D341Med (cell line): Measurements from ENCODE around the gene TTC28.

ENCODE experiments used
- DNase-seq: peaks from one replicate; pipeline ENCODE4 v3.0.0; 2012; ENCODE audit warnings: low spot score

Gene TTC28

DNA sequence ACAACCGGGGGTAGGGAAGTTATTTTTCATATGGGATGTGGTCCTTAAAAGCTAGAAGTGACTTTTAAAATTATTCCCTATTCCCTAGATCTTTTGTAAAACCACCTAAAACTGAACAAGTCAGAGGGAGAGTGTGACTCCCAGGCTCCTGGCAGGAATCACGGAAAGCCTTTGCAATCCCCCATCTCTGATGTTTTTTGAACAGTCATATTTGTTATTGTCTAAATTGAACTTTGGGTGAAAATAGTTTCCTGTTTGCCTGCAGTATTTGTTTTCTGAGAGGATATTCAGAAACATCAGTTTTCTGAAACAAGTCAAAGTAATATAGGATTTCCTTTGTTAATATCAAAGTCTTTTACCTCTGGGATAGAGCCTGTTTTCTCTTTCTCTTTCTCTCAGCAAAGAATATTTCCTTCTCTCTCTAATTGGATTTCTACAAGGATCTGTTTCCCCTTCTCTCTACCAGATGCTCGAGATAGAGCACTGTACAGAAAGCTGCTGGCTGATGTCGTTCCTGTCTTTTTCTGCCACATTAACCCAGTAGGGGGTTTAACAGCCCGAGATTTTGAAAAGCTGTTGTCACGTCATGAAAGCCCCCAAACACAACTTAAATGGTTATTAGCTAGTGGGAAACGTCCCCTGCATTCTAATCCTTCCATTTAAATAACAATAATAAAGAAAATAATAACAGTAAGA is 628.4 kb downstream of the TTC28 start:
- DNase-seq: no peak

- DNase-seq: no peak
Observed at GRCh38 chr22:28048529-28048928, 631.1 kb downstream of the TTC28 start.

DNA sequence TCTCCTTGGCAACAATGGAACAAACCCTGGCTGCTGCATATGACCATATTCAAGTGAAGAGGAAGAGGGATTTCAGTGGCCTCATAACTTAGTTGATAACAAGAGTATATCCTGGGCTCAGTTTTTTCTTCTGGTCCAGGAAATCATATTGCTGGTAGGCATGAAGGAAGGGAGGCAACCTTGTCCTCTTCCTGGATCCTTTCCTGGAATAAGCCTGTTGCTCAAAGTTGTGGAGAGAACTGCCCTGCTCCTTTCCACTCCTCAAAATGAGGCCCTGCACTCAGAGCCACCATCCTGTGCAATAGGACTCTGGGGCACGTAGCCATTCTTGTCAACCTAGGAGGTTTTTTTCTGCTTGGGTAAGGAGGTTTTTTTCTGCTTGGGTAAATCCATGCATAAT is 631.9 kb downstream of the TTC28 start:
- no peak for DNase-seq

GRCh38 chr22:28046100-28046499 is 633.5 kb downstream of the TTC28 start:
- DNase-seq: no peak

DNA sequence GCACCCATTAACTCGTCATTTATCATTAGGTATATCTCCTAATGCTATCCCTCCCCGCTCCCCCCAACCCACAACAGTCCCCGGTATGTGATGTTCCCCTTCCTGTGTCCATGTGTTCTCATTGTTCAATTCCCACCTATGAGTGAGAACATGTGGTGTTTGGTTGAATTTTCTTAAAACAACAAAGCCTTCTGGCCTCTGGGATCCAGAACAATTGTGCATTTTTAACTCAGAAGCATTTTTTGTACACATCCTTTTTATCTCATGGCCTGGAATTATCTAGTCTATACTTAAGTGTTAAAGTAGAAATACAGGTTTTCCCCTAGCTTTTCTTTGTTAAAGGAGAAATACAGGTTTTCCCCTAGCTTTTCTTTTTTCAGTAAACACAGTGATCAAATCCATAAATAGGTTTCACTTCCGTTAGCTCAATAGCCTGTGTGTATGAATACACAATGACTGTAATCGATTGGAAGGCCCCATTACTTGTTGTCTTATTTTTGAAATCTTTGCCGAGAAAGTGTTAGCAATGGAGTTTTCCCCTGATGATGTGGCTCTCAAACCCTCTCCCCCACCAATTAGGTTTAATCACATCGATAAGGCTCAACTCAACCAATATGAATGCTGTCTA is 635.0 kb downstream of the TTC28 start:
- DNase-seq: no peak

GRCh38 chr22:28043266-28043665 is 636.4 kb downstream of the TTC28 start:
- no peak for DNase-seq

DNA sequence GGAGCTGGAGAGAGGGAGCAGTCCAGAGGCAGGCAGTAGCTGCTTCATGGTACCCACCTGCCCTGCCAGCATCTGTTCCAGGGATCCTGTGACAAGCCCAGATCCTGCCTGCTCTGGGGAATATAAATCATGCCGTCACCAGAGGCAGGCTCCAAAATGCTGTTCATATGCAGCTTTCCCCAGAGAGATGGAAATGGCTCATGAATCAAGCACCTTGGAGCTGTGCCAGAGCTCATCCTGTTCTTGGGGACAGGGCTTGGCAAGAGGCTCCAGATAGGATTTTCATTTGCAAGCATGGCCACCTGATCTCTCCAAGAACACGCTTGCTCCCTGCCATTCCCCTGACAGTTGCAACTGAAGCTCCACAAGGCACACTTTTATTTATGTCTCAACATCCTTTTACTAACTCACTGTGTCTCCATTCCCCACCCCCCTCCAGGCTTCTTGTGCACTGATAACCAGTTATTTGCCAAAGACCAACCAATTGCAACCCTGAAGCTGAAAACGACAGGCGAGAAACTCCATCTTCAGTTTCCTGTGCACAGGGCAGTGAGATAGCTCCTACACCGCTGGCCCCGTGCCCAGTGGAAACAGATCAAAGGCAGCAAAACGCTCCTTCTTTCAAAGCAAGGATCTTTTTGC is 644.8 kb downstream of the TTC28 start:
- peak; percentile 87 for DNase-seq

- no peak for DNase-seq
Observed at GRCh38 chr22:28034145-28034759, 645.4 kb downstream of the TTC28 start.

- no peak for DNase-seq
Observed at GRCh38 chr22:28032861-28033260, 646.8 kb downstream of the TTC28 start.

- DNase-seq: no peak
Observed at GRCh38 chr22:28031383-28031922, 648.2 kb downstream of the TTC28 start.

DNA sequence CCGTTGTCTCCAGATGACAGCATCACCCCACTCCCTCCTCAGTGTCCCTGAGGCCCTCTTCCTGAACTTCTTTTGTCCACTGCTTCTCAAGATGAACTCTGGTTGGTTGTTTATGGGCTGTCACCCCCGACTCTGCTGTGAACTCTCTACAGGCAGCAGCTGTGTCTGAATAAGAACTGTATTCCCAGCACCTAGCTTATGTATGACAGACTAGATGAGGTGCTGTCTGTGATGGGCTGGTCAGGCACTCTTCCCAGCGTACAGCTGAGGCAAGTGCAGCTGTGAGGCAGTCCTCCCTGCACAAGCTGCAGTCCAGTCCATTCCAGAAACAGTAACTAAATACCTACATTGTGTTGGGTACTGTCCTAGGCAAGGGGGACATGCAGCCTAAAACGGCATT is 649.2 kb downstream of the TTC28 start:
- DNase-seq: no peak

- no peak for DNase-seq
Observed at GRCh38 chr22:28029956-28030355, 649.7 kb downstream of the TTC28 start.

DNA sequence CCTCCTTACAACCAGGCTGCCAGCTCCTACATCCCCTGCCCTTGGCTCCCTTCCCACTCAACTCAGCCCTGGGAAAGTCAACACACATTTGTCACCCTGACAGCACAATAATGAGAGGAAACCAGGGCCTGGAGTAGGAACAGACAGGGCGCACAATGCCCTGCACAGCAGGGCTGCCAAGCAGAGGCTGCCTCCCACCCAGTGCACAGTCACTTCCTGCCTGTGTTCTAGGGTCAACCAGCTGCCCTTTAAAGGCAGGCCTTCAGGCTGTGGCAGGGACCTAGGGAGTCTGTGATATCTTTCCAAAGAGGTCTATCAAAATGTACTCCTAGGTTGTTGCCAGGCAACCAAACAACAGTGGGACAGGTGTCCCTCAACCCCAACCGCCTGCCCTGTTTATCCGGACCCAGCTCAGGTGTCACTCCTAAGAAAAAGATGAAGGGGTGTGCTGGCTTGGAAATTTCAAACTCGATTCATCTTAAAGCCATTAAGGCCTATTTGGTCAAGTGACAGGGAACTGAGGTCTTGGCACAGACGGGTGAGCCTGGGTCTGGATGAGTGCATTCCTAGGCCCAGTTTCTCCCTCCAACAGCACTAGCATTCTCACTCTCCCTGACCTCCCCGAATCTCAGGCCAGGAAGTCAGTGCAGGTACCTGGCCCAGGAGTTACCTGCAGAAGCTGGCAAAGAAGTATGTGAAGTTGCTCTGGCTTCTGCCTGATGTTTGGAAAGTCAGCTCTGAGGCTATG is 650.3 kb downstream of the TTC28 start:
- DNase-seq: no peak

- no peak for DNase-seq
Observed at GRCh38 chr22:28027453-28028448, 651.9 kb downstream of the TTC28 start.

DNA sequence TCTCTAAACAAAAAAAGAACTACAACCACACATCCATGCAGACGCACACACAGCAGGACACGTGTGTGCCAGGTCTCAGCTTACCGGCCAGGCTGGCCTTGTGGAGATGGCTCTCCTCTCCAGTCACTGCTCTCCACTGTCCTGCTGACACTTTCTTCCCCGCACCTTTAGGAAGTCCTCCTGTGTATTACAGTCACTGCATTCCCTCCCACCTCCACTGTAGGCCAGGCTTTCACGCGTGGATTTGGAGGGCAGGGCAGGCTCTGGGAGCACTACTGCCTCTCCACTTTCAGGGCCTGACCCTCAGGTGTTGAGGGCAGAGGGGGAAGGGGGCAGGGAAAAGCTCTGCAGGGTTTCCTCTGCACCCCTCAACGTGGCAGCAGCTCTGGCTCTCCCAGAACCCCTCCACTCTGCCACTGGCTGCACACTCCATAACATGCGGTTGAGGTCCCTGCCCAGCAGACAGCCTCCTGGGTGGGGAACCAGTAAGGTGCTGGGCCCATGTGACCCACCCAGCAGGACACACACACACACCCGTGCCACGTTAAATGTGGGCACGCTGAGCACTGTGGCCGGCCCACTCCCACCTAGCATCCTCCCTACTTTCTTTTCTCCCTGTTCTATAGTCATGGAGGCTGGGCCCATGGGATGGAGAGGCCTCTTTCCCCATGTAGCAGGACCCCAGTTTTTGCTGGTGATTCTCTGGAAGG is 653.6 kb downstream of the TTC28 start:
- no peak for DNase-seq

- no peak for DNase-seq
Observed at GRCh38 chr22:28025333-28025732, 654.3 kb downstream of the TTC28 start.

DNA sequence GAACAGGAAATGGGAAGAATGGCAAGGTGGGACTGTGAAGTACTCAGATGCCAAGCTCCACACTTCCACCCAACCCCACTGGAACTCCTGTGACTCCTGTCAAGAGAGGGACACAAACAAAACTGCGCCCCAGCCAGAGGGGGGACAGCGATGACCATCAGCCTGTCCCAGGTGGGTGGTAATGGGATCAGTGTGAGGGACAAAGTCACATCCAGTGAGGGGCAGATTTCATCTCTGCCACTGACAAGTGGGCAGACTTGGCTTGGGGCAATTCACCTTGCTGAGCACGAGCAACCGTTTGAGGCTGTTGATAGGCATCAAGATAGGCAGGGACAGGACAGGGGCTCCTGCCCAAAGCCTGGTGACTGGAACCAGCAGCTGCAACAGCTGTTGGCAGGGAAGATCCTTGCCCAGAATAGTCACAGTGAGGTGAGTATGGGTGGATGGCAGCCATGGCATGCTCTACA is 655.2 kb downstream of the TTC28 start:
- DNase-seq: no peak

DNA sequence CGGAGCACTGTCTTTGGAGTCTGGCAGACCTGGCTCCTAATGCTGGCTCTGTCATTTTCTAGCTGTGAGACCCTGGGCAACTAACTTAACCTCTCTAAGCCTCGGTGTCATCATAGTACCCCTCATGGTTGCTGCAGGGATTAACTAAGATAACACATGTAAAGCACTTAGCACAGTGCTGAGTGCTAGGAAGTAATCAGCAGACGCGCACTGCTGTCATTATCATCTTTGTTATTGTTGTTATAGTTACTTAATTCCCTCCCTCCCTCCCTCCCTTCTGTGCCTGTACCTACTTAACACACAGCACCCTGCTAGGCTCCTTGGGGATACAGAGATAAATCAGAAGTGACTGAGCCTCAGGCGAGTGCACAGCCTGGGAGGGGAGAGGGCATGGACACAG is 655.9 kb downstream of the TTC28 start:
- peak; percentile 63 for DNase-seq

- DNase-seq: no peak
Observed at GRCh38 chr22:28023036-28023435, 656.6 kb downstream of the TTC28 start.
